GM21529 (cell line): ENCODE results near the gene CTIF.
A peak's percentile ranks its signal among the peaks of the same experiment; 100 is the strongest.

ENCODE experiments used
- ATAC-seq: cut with Tn5 transposase; IDR thresholded peaks from one replicate; pipeline ENCODE4 v1.9.1; 2021; ENCODE audit not compliant: unreplicated experiment

Gene CTIF

DNA sequence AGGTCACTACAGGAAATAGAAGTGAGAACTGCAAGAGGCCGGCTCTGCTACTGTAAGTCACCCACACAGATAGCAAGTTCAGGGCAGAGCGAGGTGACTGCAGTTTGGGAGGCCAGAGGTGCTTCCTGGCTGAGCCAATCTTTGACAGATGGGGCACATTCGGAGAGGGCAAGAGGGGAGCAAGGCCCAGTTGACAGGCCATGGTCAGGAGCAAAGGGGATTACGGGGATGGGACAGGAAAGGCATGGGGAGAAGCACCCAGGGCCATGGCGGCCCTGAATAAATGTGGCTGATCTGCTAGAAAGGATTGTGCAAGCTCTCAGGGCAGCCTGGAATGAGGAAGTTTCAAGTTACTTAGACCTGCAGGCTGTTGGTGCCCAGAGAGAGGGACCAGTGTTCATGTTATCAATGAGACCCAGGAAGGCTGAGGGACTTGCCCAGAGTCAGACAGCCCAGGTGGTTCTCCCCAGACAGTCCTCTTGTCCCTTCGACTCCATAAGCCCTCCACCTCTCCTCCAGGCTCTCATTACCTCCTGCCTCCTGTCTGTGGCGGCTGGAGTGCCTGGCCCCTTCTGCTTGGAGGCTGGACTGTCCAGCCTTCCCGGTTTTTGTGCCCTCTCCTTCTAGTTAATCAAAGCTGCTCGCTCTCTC, 123.3 kb downstream of the CTIF start:
- ATAC-seq: no peak

DNA sequence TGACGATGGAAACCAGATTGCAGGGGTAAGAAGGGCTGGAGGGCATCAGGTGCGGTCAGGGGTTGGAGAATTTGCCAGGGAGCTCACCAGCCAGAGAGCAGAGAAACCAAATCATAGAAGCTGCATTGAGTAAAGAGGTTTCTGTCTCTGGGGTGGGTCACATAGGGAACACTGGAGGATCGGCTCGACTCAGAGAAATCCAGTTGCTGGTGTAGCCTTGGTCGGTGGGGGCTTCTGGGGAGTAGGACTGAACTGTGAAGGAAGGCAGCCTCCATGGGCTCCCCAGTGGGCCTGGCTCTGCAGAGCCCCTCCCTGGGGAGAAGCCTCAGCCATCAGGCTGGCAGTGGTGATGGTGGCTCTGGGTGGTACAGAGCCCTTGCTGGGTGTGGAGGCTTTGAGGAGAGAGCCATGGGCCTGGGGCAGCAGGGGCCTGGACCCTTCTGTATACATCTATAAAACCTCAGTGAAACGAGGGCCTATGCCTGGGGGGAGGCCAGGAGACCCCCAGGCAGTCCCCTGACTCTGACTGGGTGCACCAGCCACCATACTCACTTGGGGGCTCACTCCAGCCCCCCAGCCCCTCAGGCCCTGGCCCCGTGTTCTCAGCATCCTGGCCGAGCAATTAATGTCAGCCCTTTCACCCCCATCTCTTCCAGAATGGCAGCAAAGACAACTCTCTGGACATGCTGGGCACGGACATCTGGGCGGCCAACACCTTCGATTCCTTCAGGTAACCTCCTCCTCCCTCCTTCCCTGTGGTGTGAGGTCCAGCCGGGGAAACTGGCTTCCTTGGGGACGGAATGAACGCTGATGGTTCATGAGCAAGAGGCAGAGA, 124.5 kb downstream of the CTIF start:
- ATAC-seq: no peak

GRCh38 chr18:48663931-48664847, 125.4 kb downstream of the CTIF start:
- ATAC-seq: no peak

DNA sequence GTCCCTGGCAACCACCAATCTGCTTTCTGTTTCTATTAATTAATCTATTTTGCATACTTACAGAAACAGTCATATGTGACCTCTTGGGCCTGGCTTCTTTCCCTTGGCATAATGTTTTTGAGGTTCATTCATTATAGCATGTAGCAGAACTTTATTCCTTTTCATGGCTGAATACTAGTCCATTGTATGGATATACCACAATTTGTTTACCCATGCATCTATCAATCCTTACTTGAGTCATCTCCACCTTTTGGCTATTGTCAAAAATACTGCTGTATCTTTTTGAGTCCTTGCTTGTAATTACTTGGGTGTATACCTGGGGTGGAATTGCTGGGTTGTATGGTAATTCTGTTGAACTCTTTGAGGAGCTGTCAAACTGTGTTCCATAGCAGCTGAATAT, 126.8 kb downstream of the CTIF start:
- no peak for ATAC-seq

DNA sequence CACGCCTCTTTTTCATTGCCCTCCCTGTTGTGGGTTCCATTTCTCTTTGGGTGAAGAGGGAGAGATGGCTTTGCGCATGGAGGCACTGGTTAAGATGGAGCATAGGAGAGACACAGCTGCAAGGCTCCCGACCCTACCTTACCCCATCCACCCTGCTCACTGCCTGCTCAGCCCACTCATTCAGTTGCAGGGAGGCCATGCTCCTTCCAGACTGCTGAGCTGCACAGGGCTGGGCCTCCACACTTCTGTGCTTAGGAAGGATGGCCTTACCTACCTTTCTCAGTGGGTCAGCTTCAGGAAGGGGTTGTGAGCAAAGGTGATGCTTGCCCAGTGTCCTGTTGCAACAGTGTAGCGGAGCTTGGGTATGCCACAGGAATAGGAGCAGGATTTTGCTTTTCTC, 127.8 kb downstream of the CTIF start:
- no peak for ATAC-seq

GRCh38 chr18:48667276-48668254, 128.7 kb downstream of the CTIF start:
- peak; percentile 61 for ATAC-seq

GRCh38 chr18:48668466-48669179, 129.8 kb downstream of the CTIF start:
- ATAC-seq: no peak

GRCh38 chr18:48669180-48669675, 130.4 kb downstream of the CTIF start:
- ATAC-seq: no peak

DNA sequence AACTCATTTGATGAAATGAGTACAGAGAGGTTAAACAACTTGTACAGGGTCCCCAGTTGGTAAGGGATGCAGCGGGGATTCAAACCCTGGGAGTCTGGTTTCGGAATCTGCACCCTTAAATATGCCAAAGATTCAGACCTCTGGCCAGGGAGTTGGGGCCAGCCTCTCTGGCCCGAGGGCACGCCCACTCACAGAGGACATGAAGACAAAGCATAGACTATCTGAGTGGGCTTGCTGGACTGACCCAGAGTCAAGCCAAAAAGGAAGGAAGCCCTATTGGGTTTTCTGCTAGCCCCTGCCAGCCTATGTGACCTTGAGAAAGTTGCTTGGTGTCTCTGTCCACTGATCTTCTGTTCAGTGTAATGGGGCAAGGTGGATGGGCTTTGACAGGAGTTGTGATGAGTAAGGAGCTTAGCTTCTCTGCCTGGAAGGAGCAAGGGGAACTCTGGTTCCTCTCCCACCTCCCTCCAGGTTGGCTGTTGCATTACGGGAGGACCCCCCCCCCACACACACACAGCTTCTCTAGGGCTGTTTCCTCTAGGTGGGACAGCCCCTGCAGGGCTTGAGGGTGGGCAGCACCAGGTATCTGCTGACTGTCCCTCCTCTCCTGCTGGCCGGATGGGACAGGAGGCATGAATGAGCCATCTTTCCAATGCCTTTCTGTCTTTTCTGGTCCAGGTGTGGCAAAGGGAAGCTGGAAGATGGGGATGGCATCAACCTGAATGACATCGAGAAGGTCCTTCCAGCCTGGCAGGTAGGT, 131.3 kb downstream of the CTIF start:
- no peak for ATAC-seq

GRCh38 chr18:48670751-48671560, 132.1 kb downstream of the CTIF start:
- no peak for ATAC-seq

DNA sequence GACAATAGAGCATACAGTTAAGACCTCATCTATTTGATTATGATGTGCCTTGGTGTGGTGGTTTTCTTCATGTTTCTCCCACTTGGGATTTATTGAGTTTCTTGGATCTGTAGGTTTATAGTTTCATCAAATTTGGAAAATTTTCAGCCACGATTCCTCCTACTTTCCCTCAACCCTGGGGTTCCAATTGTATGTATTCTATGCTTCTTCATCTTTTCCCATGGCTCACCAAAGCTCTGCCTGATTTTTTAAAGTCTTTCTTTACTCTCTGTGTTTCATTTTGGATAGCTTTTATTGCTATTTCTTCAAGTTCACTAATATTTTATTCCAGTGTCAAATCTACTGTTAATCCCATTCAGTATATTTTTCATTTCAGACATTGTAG, 132.7 kb downstream of the CTIF start:
- no peak for ATAC-seq

GRCh38 chr18:48672671-48673340, 134.0 kb downstream of the CTIF start:
- ATAC-seq: no peak

GRCh38 chr18:48673456-48673852, 134.6 kb downstream of the CTIF start:
- no peak for ATAC-seq

DNA sequence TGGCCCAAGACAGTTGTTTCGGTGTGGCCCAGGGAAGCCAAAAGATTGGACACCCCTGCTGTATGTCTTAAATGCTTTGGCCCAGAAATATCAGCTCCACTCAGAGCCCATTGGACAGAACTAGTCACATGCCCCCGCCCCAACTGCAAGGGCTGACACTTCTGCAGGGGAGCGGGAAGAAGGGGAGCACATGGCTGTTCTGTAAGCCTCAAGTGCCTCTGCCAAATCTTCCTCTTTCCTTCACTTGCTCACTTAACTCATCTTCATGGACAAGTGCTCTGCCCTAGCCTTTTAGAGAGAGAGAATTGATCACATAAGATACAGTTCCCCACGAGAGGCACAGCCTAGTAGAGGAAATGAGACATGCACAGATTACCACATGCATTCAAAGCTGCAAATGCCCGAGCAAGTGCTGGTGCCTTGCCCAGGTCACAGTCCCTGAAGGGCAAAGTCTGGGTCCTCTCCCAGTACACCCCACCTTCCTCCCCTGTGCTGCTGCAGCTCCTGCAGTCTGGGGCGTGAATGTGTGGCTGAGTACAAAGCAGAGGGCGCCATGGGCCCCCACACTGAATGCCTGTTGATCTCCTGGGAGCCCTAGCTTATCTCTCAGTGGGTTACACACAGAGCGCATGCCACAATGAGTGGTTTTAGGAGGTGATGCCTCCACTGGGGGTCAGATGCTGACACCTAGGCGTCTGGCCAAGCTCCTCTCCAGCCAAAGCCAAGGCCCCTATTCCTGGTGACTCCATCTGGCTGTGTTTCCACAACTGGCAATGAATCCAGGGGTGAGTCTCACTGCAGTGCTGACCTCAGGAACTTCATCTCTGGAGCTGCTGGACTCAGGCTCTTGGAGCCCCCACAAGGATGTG, 135.3 kb downstream of the CTIF start:
- ATAC-seq: no peak

DNA sequence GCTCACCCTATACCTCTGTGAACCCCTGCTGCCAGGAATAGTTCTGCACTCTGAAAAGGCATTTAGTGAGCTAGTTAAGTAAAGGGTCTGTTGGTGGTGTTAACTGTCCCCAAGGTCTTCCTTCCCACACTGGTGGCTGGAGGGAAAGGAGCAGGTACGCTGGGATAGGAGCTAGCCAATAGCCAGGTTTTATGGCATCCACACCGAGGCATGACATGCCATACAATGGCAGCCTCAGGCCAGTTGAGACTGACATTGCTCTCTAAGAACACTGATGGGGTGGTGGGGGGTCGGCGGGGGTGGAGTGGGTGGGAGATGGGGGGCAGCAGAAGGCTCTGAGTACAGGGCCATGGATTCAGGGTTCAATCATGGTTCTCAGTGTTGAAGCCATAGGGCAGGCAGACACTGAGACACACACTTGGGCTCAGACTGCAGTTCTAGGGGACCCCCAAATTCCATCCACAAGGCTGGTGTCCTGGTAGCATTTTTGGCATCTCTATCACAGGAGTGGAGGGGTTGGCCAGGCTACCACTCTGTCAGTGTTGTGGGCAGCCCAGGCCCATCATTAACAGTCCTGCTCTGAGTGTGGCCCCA, 136.0 kb downstream of the CTIF start:
- ATAC-seq: peak; percentile 8

GRCh38 chr18:48675352-48675761, 136.5 kb downstream of the CTIF start:
- ATAC-seq: peak; percentile 88
